Breast epithelium (tissue), 4 donors: ENCODE data around the gene ZNF281. TPM values are rescaled to one million over a fixed set of nuclear protein-coding genes. Genes with fewer than 3 reads are reported as not detected.

Experiments
- DNase-seq, 2 donors: peaks; one replicate each; pipeline ENCODE4 v3.0.0-alpha.2; 2019; ENCODE audit warnings: low spot score in 2 of 2
- H3K27ac ChIP-seq, 2 donors: fragments of 200-600 bp; sonication (generic) in 1 of 2; one replicate each; pipeline ENCODE4 v1.5.1; 2016 to 2019; ENCODE audit warnings: mild to moderate bottlenecking in 1 of 2
- H3K27me3 ChIP-seq, 2 donors: fragments of 200-600 bp; sonication (generic) in 1 of 2; one replicate each; pipeline versions ENCODE4 v1.5.1 to v1.6.0; 2017 to 2019; ENCODE audit warnings: control low read depth in 1 of 2, mild to moderate bottlenecking in 1 of 2
- H3K36me3 ChIP-seq: fragments of 200-600 bp; one replicate; pipeline ENCODE4 v1.5.1; 2019
- H3K4me1 ChIP-seq, 2 donors: fragments of 200-600 bp; sonication (generic); one replicate each; pipeline ENCODE4 v1.5.1; 2016 to 2019; ENCODE audit warnings: control low read depth in 1 of 2
- H3K4me3 ChIP-seq, 3 donors: fragments of 200-600 bp; sonication (generic); 1 replicate in 2 of 3; 2 replicates in 1 of 3; pipeline ENCODE4 v1.5.1; 2016 to 2019; ENCODE audit warnings: mild to moderate bottlenecking in 3 of 3, moderate library complexity in 2 of 3
- H3K9me3 ChIP-seq, 2 donors: fragments of 200-600 bp; sonication (generic) in 1 of 2; one replicate each; pipeline ENCODE4 v1.5.1; 2016 to 2019; ENCODE audit warnings: control low read depth in 1 of 2
- POLR2A ChIP-seq: fragments of 450-650 bp; IDR thresholded peaks from one replicate; pipeline ENCODE4 v1.6.1; 2016; ENCODE audit warnings: antibody characterized with exemption, mild to moderate bottlenecking, moderate library complexity
- POLR2AphosphoS5 ChIP-seq, 3 donors: sonication (generic); formaldehyde crosslinking; IDR thresholded peaks; one replicate each; pipeline ENCODE4 v1.6.1; 2017; ENCODE audit warnings: antibody characterized with exemption in 3 of 3
- intact Hi-C: fragments of 100-400 bp; cut with DNase I; formaldehyde crosslinking; loops from one replicate; pipeline ENCODE4 v1.15.1; 2023; ENCODE audit warnings: low total_unique reads
- total RNA-seq, 3 donors: library from RNA; depleted of rRNA; stranded (reverse); fragments of >200 nt; gene quantifications; one replicate each; pipeline ENCODE4 v1.1.0, GENCODE V29; 2016
- TF ChIP-seq, protein P1 (sequence below), 3 donors: fragments of 450-650 bp; IDR thresholded peaks; one replicate each; pipeline ENCODE4 v1.5.1; 2016 to 2017; ENCODE audit warnings: antibody characterized with exemption in 3 of 3, mild to moderate bottlenecking in 3 of 3, moderate library complexity in 3 of 3

Gene ZNF281
- total RNA-seq, 3 donors from 2014 or later: 11.0 to 25.6 (median 16.1) TPM

DNA sequence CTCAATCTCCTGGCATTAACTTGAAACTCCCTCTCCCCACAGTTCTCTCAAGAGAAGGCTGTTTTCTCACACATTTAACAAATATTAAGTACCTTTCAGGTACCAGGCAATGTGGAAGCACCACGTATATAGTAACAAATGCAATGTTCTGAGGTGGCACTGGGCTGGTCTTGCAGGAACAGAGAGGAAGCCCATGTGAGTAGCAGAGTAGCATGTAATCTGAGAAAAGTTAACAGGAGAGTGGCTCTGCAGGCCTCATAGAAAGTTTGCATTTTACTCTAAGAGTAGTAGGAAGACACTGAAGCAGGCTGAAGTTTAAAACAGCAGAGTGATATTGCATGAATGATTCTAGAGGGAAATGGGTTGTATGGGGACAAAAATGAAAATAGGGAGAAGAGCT, 21.0 kb downstream of the ZNF281 start:
- no peaks in the 10 kb centered on the region for H3K27me3 ChIP-seq
- no peak overlapping the region for H3K4me3 ChIP-seq
- no peaks in the 10 kb centered on the region for H3K4me1 ChIP-seq
- no peaks in the 10 kb centered on the region for H3K36me3 ChIP-seq
- no peak for TF ChIP-seq POLR2AphosphoS5 (IDR thresholded peaks at IDR 0.05)
- TF ChIP-seq, protein P1, sequence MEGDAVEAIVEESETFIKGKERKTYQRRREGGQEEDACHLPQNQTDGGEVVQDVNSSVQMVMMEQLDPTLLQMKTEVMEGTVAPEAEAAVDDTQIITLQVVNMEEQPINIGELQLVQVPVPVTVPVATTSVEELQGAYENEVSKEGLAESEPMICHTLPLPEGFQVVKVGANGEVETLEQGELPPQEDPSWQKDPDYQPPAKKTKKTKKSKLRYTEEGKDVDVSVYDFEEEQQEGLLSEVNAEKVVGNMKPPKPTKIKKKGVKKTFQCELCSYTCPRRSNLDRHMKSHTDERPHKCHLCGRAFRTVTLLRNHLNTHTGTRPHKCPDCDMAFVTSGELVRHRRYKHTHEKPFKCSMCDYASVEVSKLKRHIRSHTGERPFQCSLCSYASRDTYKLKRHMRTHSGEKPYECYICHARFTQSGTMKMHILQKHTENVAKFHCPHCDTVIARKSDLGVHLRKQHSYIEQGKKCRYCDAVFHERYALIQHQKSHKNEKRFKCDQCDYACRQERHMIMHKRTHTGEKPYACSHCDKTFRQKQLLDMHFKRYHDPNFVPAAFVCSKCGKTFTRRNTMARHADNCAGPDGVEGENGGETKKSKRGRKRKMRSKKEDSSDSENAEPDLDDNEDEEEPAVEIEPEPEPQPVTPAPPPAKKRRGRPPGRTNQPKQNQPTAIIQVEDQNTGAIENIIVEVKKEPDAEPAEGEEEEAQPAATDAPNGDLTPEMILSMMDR (IDR thresholded peaks at IDR 0.05): no peak
- no peak for TF ChIP-seq POLR2A
- no peaks in the 10 kb centered on the region for H3K9me3 ChIP-seq
- no peak overlapping the region for H3K27ac ChIP-seq
- intact Hi-C loops: no loop called here
- DNase-seq: no peak

DNA sequence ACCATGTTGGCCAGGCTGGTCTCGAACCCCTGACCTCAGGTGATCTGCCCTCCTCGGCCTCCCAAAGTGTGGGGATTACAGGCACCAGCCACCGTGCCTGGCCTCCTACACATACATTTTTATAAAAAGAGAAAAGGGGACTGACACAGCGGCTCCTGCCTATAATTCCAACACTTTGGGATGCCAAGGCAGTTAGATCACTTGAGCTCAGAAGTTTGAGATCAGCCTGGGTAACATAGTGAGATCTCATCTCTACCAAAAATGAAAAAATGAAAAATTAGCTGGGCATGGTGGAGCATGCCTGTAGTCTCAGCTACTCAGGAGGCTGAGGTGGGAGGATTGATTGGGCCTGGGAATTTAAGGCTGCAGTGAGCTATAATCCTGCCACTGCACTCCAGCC, 23.4 kb downstream of the ZNF281 start:
- no peaks in the 10 kb centered on the region for H3K4me1 ChIP-seq
- H3K27me3 ChIP-seq: no peaks in the 10 kb centered on the region
- no peak overlapping the region for H3K27ac ChIP-seq
- intact Hi-C loops: no loop called here
- H3K9me3 ChIP-seq: no peaks in the 10 kb centered on the region
- no peak for DNase-seq
- no peak for TF ChIP-seq POLR2AphosphoS5 (IDR thresholded peaks at IDR 0.05)
- TF ChIP-seq POLR2A: no peak
- TF ChIP-seq, protein P1 (IDR thresholded peaks at IDR 0.05): no peak
- H3K36me3 ChIP-seq: no peaks in the 10 kb centered on the region
- no peak overlapping the region for H3K4me3 ChIP-seq

GRCh38 chr1:200384818-200385390, 24.9 kb downstream of the ZNF281 start:
- Histone ChIP-seq H3K27ac (no peak overlapping the region), H3K4me3 (no peak overlapping the region), H3K36me3 (no peaks in the 10 kb centered on the region), H3K9me3 (no peaks in the 10 kb centered on the region), H3K4me1 (no peaks in the 10 kb centered on the region), H3K27me3 (no peaks in the 10 kb centered on the region)
- TF ChIP-seq POLR2AphosphoS5 (IDR thresholded peaks at IDR 0.05) (no peak), POLR2A (no peak)
- TF ChIP-seq, protein P1 (IDR thresholded peaks at IDR 0.05): no peak
- intact Hi-C loops: no loop called here
- no peak for DNase-seq

GRCh38 chr1:200381256-200381984, 28.4 kb downstream of the ZNF281 start:
- no peaks in the 10 kb centered on the region for H3K4me1 ChIP-seq
- DNase-seq: no peak
- H3K27me3 ChIP-seq: no peaks in the 10 kb centered on the region
- intact Hi-C loops: no loop called here
- no peaks in the 10 kb centered on the region for H3K9me3 ChIP-seq
- no peak overlapping the region for H3K27ac ChIP-seq
- H3K4me3 ChIP-seq: no peak overlapping the region
- no peaks in the 10 kb centered on the region for H3K36me3 ChIP-seq
- TF ChIP-seq, protein P1 (IDR thresholded peaks at IDR 0.05): no peak
- no peak for TF ChIP-seq POLR2AphosphoS5 (IDR thresholded peaks at IDR 0.05)
- no peak for TF ChIP-seq POLR2A

GRCh38 chr1:200380589-200381021, 29.2 kb downstream of the ZNF281 start:
- Histone ChIP-seq H3K4me3 (no peak overlapping the region), H3K36me3 (no peaks in the 10 kb centered on the region), H3K4me1 (no peaks in the 10 kb centered on the region), H3K27ac (no peak overlapping the region), H3K27me3 (no peaks in the 10 kb centered on the region), H3K9me3 (no peaks in the 10 kb centered on the region)
- DNase-seq: no peak
- TF ChIP-seq, protein P1 (IDR thresholded peaks at IDR 0.05): no peak
- TF ChIP-seq POLR2A (no peak), POLR2AphosphoS5 (IDR thresholded peaks at IDR 0.05) (no peak)
- intact Hi-C loops: no loop called here
